ENCODE results near the gene TBX2. TPM values are rescaled to one million over a fixed set of nuclear protein-coding genes. Genes with fewer than 3 reads are reported as not detected.

TBX2 gene
- total RNA-seq, 2 donors from 2014 or later, result 5.0 to 5.3 TPM

DNA sequence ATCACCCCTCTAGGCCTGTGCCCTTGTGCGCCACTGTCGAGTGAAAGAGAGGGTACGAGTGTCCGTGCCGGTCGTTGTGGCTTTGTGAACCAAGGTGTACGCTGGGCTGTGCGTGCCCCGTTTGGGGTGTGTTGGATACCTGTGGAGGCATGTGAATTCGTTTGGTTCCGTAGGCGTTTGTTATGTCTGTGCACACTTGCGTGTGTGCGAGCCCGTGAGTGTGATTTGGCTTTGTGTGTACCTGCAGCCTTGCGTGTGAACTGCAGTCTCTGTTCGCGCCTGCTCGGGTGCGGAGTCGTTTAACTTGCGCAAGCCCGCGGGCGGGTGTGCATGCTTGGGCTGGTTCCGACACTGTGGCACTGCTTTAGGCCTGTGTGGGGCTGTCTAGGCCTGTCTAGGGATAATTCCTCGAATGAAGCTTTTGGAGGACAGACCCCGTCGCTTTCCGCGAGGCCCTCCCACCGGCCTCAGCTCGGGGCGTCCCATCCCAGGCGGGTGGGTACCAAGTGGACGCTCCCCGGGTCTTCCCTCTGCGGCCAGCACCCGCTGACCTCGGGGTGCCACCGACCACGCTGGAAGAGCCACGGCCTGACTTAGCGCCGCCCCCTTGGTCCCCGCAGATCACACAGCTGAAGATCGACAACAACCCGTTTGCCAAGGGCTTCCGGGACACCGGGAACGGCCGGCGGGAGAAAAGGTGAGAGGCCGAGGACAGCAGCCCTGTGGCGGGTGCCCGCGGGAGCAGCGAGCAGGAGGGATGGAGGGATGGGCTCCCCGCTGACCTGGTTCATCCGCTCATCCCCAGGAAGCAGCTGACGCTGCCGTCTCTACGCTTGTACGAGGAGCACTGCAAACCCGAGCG lies 4.4 kb downstream of the TBX2 start:
- peaks cover 84% of the 10 kb centered on the region for H3K27me3 ChIP-seq
- TF ChIP-seq, protein P1, sequence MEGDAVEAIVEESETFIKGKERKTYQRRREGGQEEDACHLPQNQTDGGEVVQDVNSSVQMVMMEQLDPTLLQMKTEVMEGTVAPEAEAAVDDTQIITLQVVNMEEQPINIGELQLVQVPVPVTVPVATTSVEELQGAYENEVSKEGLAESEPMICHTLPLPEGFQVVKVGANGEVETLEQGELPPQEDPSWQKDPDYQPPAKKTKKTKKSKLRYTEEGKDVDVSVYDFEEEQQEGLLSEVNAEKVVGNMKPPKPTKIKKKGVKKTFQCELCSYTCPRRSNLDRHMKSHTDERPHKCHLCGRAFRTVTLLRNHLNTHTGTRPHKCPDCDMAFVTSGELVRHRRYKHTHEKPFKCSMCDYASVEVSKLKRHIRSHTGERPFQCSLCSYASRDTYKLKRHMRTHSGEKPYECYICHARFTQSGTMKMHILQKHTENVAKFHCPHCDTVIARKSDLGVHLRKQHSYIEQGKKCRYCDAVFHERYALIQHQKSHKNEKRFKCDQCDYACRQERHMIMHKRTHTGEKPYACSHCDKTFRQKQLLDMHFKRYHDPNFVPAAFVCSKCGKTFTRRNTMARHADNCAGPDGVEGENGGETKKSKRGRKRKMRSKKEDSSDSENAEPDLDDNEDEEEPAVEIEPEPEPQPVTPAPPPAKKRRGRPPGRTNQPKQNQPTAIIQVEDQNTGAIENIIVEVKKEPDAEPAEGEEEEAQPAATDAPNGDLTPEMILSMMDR (IDR thresholded peaks at IDR 0.05), result no peak
- peaks cover 6% of the 10 kb centered on the region for H3K4me1 ChIP-seq
- H3K36me3 ChIP-seq, result no peaks in the 10 kb centered on the region
- intact Hi-C loops (cut with DNase I), result no loop called here
- no peaks in the 10 kb centered on the region for H3K9me3 ChIP-seq
- H3K9ac ChIP-seq (ENCODE audit: low read depth in 2 of 2, low read length in 2 of 2), result peak overlapping the region; percentile 46 to 55
- H3K27ac ChIP-seq, result no peak overlapping the region
- no peak for DNase-seq
- peak overlapping the region; percentile 13 for H3K4me3 ChIP-seq

DNA sequence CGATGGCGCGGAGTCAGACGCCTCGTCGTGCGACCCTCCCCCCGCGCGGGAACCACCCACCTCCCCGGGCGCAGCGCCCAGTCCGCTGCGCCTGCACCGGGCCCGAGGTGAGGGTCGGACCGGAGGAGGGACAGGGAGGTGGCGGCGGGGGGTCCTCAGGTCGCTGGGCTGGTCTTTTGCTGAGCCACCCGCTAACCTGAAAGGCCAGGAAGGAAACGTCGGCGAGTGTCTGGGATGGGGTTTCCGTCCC lies 4.9 kb downstream of the TBX2 start:
- Histone ChIP-seq H3K36me3 (no peaks in the 10 kb centered on the region), H3K27me3 (peaks cover 82% of the 10 kb centered on the region), H3K4me1 (peaks cover under 1% of the 10 kb centered on the region), H3K4me3 (peak overlapping the region; percentile 13), H3K9ac (ENCODE audit: low read depth in 2 of 2, low read length in 2 of 2) (peak overlapping the region; percentile 2 to 55), H3K9me3 (no peaks in the 10 kb centered on the region), H3K27ac (no peak overlapping the region)
- no peak for DNase-seq
- TF ChIP-seq, protein P1 (IDR thresholded peaks at IDR 0.05), result no peak
- intact Hi-C loops (cut with DNase I), result no loop called here

DNA sequence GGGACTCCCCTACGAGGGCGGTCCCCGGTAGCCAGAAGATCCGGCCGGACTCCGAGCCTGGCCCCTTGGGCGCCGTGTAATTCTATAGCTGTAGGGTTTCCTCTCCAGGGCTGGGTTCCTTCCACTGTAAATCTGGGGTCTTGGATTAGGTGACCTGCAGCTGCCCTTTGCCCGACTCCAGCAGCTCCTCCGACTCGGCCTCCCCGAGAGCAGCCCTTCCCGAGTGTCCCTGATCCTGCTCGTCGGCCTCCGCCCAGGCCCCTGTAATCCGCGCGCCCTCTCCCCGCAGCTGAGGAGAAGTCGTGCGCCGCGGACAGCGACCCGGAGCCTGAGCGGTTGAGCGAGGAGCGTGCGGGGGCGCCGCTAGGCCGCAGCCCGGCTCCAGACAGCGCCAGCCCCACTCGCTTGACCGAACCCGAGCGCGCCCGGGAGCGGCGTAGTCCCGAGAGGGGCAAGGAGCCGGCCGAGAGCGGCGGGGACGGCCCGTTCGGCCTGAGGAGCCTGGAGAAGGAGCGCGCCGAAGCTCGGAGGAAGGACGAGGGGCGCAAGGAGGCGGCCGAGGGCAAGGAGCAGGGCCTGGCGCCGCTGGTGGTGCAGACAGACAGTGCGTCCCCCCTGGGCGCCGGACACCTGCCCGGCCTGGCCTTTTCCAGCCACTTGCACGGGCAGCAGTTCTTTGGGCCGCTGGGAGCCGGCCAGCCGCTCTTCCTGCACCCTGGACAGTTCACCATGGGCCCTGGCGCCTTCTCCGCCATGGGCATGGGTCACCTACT lies 5.5 kb downstream of the TBX2 start:
- TF ChIP-seq, protein P1 (IDR thresholded peaks at IDR 0.05), result no peak
- Histone ChIP-seq H3K9me3 (no peaks in the 10 kb centered on the region), H3K4me3 (peak overlapping the region; percentile 13), H3K4me1 (no peaks in the 10 kb centered on the region), H3K36me3 (no peaks in the 10 kb centered on the region), H3K27me3 (peaks cover 84% of the 10 kb centered on the region), H3K27ac (no peak overlapping the region), H3K9ac (ENCODE audit: low read depth in 2 of 2, low read length in 2 of 2) (peak overlapping the region; percentile 19 to 43)
- intact Hi-C loops (cut with DNase I), result no loop called here
- no peak for DNase-seq

DNA sequence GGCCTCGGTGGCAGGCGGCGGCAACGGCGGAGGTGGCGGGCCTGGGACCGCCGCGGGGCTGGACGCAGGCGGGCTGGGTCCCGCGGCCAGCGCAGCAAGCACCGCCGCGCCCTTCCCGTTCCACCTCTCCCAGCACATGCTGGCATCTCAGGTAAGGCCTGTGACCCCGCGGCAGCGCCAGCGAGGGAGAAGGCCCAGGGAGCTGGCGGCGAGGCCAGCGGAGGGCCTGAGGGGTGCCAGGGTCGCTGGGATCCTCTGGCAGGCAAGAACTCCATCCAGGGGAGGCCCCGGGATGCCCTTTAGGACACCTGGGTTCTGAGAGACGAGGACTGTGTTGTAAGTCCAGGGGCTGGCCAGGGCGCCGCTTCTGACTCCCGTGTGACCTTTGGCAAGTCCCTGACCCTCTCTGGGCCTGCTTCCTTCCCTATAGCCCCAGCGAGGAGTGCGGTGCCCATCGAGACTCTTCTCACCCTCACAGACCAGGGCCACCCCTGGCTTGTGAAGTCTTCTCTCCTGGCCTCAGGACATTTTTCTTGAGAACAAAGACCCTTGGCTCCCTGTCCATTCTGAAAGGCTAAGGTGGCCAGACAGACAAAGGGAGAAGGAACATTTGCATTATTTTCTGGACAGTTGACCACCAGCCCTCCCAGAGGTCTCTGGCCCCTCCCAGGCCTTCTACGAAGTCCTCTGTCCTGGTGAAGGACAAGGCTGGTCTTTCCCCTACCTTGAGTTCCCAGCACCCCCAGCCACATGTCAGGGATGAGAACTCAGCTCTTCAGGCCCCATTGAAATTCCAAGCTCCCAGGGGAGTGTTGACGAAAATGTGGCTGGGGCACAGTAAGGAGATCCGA lies 6.3 kb downstream of the TBX2 start:
- no peak for DNase-seq
- intact Hi-C loops (cut with DNase I), result no loop called here
- no peaks in the 10 kb centered on the region for H3K36me3 ChIP-seq
- H3K27ac ChIP-seq, result no peak overlapping the region
- H3K4me1 ChIP-seq, result peaks cover 5% of the 10 kb centered on the region
- TF ChIP-seq, protein P1 (IDR thresholded peaks at IDR 0.05), result no peak
- H3K9ac ChIP-seq (ENCODE audit: low read depth in 2 of 2, low read length in 2 of 2), result peak overlapping the region in 1 of 2 donors; percentile 43
- peaks cover 88% of the 10 kb centered on the region for H3K27me3 ChIP-seq
- H3K9me3 ChIP-seq, result no peaks in the 10 kb centered on the region
- H3K4me3 ChIP-seq, result no peak overlapping the region

DNA sequence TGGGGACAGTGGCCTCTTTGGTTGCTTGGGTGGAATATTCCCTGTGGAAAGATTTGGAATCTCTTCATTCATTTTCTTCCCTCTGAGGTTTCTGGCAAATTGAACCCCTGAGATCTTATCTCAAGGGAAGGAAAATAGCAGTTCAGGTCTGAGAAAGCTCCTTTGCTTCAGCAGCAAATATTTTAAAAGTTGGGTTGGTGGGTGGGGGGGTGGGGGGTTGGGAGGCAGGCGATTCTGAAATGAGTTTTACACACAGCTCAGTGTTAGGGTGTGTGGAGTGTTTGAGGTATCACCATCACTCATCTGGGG lies 6.8 kb downstream of the TBX2 start:
- no peaks in the 10 kb centered on the region for H3K36me3 ChIP-seq
- TF ChIP-seq, protein P1 (IDR thresholded peaks at IDR 0.05), result no peak

More for the DNA sequence above, 6.8 kb downstream of the TBX2 start:
- intact Hi-C loops (cut with DNase I), result no loop called here
- peaks cover 5% of the 10 kb centered on the region for H3K4me1 ChIP-seq
- H3K4me3 ChIP-seq, result no peak overlapping the region
- no peak overlapping the region for H3K27ac ChIP-seq
- peaks cover 87% of the 10 kb centered on the region for H3K27me3 ChIP-seq
- no peaks in the 10 kb centered on the region for H3K9me3 ChIP-seq
- no peak overlapping the region for H3K9ac ChIP-seq (ENCODE audit: low read depth in 2 of 2, low read length in 2 of 2)
- no peak for DNase-seq

Data from colonic mucosa (tissue), 4 donors.